Measurements from ENCODE around the gene EXOC3L4.

Gene EXOC3L4

DNA sequence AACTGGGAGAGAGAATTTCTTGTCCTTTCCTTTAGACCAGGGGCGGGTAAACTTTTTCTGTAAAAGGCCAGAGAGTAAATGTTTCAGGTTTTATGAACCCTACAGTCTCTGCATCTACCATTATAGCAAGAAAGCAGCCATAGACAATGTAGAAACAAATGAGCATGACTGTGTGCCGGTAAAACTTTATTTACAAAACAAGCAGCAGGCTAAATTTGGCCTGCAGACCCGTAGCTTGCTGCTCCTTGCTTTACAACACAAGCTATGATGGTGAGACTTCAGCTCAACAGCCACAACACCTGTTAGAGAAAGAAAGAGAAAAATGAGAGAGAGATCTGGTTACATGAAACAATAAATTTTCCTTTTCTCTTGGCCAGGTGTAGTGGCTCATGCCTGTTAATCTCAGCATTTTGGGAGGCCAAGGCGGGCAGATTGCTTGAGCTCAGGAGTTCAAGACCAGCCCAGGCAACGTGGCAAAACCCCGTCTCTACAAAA lies 33.0 kb upstream of the EXOC3L4 start:
- Histone ChIP-seq H3K4me1 (no peaks in the 10 kb centered on the region; the same call in 1 of the 2 replicates), H3K9me3 (no peaks in the 10 kb centered on the region), H3K36me3 (no peaks in the 10 kb centered on the region), H3K27me3 (no peaks in the 10 kb centered on the region), H3K4me3 (ENCODE audit: low read depth, low read length) (no peak overlapping the region)
- TF ChIP-seq, protein P1, sequence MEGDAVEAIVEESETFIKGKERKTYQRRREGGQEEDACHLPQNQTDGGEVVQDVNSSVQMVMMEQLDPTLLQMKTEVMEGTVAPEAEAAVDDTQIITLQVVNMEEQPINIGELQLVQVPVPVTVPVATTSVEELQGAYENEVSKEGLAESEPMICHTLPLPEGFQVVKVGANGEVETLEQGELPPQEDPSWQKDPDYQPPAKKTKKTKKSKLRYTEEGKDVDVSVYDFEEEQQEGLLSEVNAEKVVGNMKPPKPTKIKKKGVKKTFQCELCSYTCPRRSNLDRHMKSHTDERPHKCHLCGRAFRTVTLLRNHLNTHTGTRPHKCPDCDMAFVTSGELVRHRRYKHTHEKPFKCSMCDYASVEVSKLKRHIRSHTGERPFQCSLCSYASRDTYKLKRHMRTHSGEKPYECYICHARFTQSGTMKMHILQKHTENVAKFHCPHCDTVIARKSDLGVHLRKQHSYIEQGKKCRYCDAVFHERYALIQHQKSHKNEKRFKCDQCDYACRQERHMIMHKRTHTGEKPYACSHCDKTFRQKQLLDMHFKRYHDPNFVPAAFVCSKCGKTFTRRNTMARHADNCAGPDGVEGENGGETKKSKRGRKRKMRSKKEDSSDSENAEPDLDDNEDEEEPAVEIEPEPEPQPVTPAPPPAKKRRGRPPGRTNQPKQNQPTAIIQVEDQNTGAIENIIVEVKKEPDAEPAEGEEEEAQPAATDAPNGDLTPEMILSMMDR (IDR thresholded peaks at IDR 0.05; ENCODE audit: low read depth, low read length): no peak
- no peak for DNase-seq

DNA sequence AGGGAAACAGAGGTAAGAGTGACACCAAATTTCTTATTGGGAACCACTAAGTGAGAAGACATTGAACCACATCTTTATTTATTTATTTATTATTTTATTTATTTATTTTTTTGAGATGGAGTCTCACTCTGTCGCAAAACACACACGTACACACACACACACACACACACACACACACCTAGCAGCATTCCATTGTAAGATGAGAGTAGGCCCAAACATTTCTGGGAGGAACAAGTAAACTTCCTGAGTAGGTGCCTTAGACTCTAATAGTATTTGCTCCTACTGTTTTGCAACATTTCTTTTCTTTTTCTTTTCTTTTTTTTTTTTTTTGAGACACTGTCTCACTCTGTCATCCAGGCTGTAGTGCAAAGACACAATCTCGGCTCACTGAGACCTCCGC lies 30.1 kb upstream of the EXOC3L4 start:
- TF ChIP-seq, protein P1 (IDR thresholded peaks at IDR 0.05; ENCODE audit: low read depth, low read length): no peak
- Histone ChIP-seq H3K9me3 (no peaks in the 10 kb centered on the region), H3K36me3 (no peaks in the 10 kb centered on the region), H3K4me1 (no peaks in the 10 kb centered on the region; the same call in 1 of the 2 replicates), H3K4me3 (ENCODE audit: low read depth, low read length) (no peak overlapping the region), H3K27me3 (no peaks in the 10 kb centered on the region)
- no peak for DNase-seq

DNA sequence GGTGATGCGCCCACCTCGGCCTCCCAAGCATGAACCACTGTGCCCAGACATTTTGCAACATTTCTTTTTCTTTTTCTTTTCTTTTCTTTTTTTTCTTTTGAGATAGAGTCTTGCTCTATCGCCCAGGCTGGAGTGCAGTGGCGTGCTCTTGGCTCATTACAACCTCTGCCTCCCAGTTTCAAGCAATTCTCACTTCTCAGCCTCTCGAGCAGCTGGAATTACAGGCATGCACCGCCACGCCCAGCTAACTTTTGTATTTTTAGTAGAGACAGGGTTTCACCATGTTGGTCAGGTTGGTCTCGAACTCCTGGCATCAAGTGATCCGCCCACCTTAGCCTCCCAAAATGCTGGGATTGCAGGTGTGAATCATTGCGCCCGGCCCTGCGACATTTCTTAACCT lies 29.5 kb upstream of the EXOC3L4 start:
- TF ChIP-seq, protein P1 (IDR thresholded peaks at IDR 0.05; ENCODE audit: low read depth, low read length): no peak
- no peaks in the 10 kb centered on the region for H3K9me3 ChIP-seq
- no peaks in the 10 kb centered on the region; the same call in 1 of the 2 replicates for H3K4me1 ChIP-seq

DNA sequence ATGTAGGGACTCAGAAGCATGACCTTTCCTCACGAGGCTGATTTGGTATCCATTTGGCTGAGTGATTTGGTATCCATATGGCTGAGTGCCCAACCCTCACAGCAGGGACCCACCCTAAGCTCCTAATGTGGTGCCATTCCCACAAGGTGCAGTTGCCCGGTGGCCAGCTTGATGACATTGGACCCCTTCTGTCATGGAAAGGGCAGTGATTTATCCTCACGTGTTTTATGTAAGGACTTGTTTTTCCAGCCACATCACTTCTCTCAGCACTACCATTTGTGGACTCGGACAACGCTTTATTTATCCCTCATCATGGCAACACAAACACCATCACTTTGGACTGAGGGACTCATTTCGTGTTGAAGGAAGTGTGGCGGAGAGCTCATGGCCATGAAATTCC lies 28.7 kb upstream of the EXOC3L4 start:
- Histone ChIP-seq H3K36me3 (no peaks in the 10 kb centered on the region), H3K27me3 (no peaks in the 10 kb centered on the region), H3K4me3 (ENCODE audit: low read depth, low read length) (no peak overlapping the region), H3K4me1 (no peaks in the 10 kb centered on the region; the same call in 1 of the 2 replicates), H3K9me3 (no peaks in the 10 kb centered on the region)
- TF ChIP-seq, protein P1 (IDR thresholded peaks at IDR 0.05; ENCODE audit: low read depth, low read length): no peak
- no peak for DNase-seq

More for the DNA sequence above, 29.5 kb upstream of the EXOC3L4 start:
- Histone ChIP-seq H3K36me3 (no peaks in the 10 kb centered on the region), H3K27me3 (no peaks in the 10 kb centered on the region), H3K4me3 (ENCODE audit: low read depth, low read length) (no peak overlapping the region)
- DNase-seq: no peak

DNA sequence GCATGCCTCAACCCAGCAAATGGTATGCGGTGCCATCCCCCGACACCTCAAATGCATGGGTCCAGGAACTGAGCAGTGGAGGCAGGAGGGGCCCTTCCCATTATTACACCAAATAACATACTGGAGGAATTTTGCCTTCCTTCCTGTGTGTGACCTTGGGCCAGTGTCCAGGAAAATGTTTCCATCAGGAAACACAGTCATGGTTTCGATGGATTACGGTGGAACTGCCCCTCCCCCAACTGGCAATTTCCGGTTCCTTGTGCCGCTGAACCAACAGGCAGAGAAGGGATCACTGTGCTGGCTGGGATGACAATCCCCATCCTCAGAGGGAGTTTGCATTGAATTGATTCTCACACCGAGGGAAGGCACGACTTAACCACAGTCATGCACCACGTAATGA lies 28.1 kb upstream of the EXOC3L4 start:
- no peak for DNase-seq
- Histone ChIP-seq H3K4me1 (no peaks in the 10 kb centered on the region; the same call in 1 of the 2 replicates), H3K27me3 (no peaks in the 10 kb centered on the region), H3K36me3 (no peaks in the 10 kb centered on the region), H3K9me3 (no peaks in the 10 kb centered on the region), H3K4me3 (ENCODE audit: low read depth, low read length) (no peak overlapping the region)
- TF ChIP-seq, protein P1 (IDR thresholded peaks at IDR 0.05; ENCODE audit: low read depth, low read length): no peak

DNA sequence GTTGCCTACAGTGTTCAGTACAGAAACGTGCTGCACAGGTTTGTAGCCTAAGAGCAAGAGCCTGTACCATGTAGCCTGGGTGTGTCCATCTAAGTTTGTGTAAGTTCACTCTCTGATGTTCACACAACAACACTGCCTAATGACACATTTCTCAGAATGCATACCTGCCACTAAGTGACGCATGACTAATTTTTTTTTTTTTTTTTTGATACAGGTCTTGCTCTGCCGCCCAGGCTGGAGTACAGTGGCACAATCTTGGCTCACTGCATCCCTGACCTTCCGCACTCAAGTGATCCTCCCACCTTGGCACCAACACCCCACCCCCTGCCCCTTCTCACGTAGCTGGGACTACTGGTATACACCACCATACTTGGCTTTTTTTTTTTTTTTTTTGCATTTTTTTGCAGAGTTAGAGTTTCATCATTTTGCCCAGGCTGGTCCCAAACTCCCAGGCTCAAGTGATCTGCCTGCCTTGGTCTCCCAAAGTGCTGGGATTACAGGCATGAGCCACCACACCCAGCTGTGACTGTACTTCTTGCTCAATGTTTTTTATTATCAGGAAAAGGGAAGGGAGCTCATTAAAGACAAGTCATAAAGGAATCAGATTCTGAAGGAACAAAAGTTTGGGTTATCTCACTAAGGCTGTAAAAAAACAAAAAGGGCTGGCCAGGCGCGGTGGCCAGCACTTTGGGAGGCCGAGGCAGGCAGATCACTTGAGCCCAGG lies 27.1 kb upstream of the EXOC3L4 start:
- H3K4me3 ChIP-seq (ENCODE audit: low read depth, low read length): no peak overlapping the region
- TF ChIP-seq, protein P1 (IDR thresholded peaks at IDR 0.05; ENCODE audit: low read depth, low read length): no peak
- H3K4me1 ChIP-seq: no peaks in the 10 kb centered on the region; the same call in 1 of the 2 replicates
- H3K36me3 ChIP-seq: no peaks in the 10 kb centered on the region
- H3K27me3 ChIP-seq: no peaks in the 10 kb centered on the region
- DNase-seq: no peak
- no peaks in the 10 kb centered on the region for H3K9me3 ChIP-seq

All from BE2C (cell line).